H9 (cell line): ENCODE measurements around the gene OMA1. TPM values are rescaled to one million over a fixed set of nuclear protein-coding genes. Genes with fewer than 3 reads are reported as not detected.

ENCODE experiments used
- DNase-seq: peaks from one replicate; pipeline ENCODE4 v3.0.0-alpha.2; 2017
- H2AFZ ChIP-seq: one replicate; pipeline ENCODE4 v1.6.1; 2013; ENCODE audit warnings: mild to moderate bottlenecking, low read length, control low read depth, moderate library complexity
- H2AK5ac ChIP-seq: 2 replicates; pipeline ENCODE4 v1.6.1; 2013; ENCODE audit warnings: low read length, control low read depth, mixed read lengths; ENCODE audit not compliant: insufficient read length
- H2BK120ac ChIP-seq: one replicate; pipeline ENCODE4 v1.6.1; 2013; ENCODE audit warnings: low read depth, mild to moderate bottlenecking, low read length, control low read depth, inconsistent platforms; ENCODE audit not compliant: poor library complexity, severe bottlenecking
- H2BK12ac ChIP-seq: 2 replicates; pipeline ENCODE4 v1.6.1; 2013; ENCODE audit warnings: low read length, control low read depth, mixed read lengths, low read depth; ENCODE audit not compliant: insufficient read length
- H2BK15ac ChIP-seq: 2 replicates; pipeline ENCODE4 v1.6.1; 2013; ENCODE audit warnings: low read depth, low read length, control low read depth
- H2BK20ac ChIP-seq: one replicate; pipeline ENCODE4 v1.6.1; 2013; ENCODE audit warnings: low read depth, mild to moderate bottlenecking, low read length, control low read depth, inconsistent platforms; ENCODE audit not compliant: poor library complexity, severe bottlenecking
- H2BK5ac ChIP-seq: 2 replicates; pipeline ENCODE4 v1.6.1; 2013; ENCODE audit warnings: low read length, control low read depth, mixed read lengths; ENCODE audit not compliant: insufficient read length
- H3K14ac ChIP-seq: 2 replicates; pipeline ENCODE4 v1.6.1; 2013; ENCODE audit warnings: low read length, control low read depth; ENCODE audit not compliant: insufficient read depth
- H3K18ac ChIP-seq: 2 replicates; pipeline ENCODE4 v1.6.1; 2013; ENCODE audit warnings: low read depth, mild to moderate bottlenecking, mixed read lengths, low read length, control low read depth; ENCODE audit not compliant: insufficient read length
- H3K23ac ChIP-seq: 2 replicates; pipeline ENCODE4 v1.6.1; 2013; ENCODE audit warnings: low read length, control low read depth, mixed read lengths, low read depth; ENCODE audit not compliant: insufficient read length
- H3K23me2 ChIP-seq: 2 replicates; pipeline ENCODE4 v1.6.1; 2013; ENCODE audit warnings: low read depth, mild to moderate bottlenecking, mixed read lengths, low read length, control low read depth; ENCODE audit not compliant: insufficient read length, poor library complexity, severe bottlenecking
- H3K27ac ChIP-seq: 2 replicates; pipeline ENCODE4 v1.5.1; 2013; ENCODE audit warnings: low read length, control low read depth, mixed read lengths, low read depth; ENCODE audit not compliant: insufficient read length
- H3K27me3 ChIP-seq: 2 replicates; pipeline ENCODE4 v1.6.1; 2013; ENCODE audit warnings: low read length, control low read depth, inconsistent platforms; ENCODE audit not compliant: insufficient read depth
- H3K4ac ChIP-seq: 2 replicates; pipeline ENCODE4 v1.6.1; 2013; ENCODE audit warnings: low read depth, mild to moderate bottlenecking, control low read depth, inconsistent platforms, low read length, moderate library complexity
- H3K4me1 ChIP-seq: 2 replicates; pipeline ENCODE4 v1.6.1; 2013; ENCODE audit warnings: low read length, control low read depth, inconsistent platforms; ENCODE audit not compliant: insufficient read depth
- H3K4me2 ChIP-seq: 2 replicates; pipeline ENCODE4 v1.6.1; 2013; ENCODE audit warnings: low read length, control low read depth, mixed read lengths; ENCODE audit not compliant: insufficient read length, insufficient read depth
- H3K56ac ChIP-seq: 2 replicates; pipeline ENCODE4 v1.6.1; 2013; ENCODE audit warnings: low read depth, mild to moderate bottlenecking, mixed read lengths, low read length, control low read depth; ENCODE audit not compliant: insufficient read length
- H3K79me1 ChIP-seq: 2 replicates; pipeline ENCODE4 v1.6.1; 2013; ENCODE audit warnings: low read depth, mild to moderate bottlenecking, moderate library complexity, low read length, control low read depth, inconsistent platforms; ENCODE audit not compliant: insufficient read depth, poor library complexity, severe bottlenecking
- H3K79me2 ChIP-seq: 2 replicates; pipeline ENCODE4 v1.6.1; 2013; ENCODE audit warnings: low read length, control low read depth, inconsistent platforms; ENCODE audit not compliant: insufficient read depth
- H3K9ac ChIP-seq: 2 replicates; pipeline ENCODE4 v1.6.1; 2013; ENCODE audit warnings: low read length, control low read depth, mixed read lengths; ENCODE audit not compliant: insufficient read length; ENCODE audit errors: extremely low read depth
- H3K9me3 ChIP-seq: one replicate; pipeline ENCODE4 v1.6.1; 2013; ENCODE audit warnings: low read depth, low read length, inconsistent platforms; ENCODE audit not compliant: control insufficient read depth
- H3T11ph ChIP-seq: one replicate; pipeline ENCODE4 v1.6.1; 2013; ENCODE audit warnings: mild to moderate bottlenecking, low read length, control low read depth, inconsistent platforms
- H4K20me1 ChIP-seq: one replicate; pipeline ENCODE4 v1.6.1; 2013; ENCODE audit not compliant: control insufficient read depth, insufficient read length, insufficient read depth
- H4K5ac ChIP-seq: 2 replicates; pipeline ENCODE4 v1.6.1; 2013; ENCODE audit warnings: low read depth, mild to moderate bottlenecking, mixed read lengths, low read length, control low read depth; ENCODE audit not compliant: insufficient read length
- H4K8ac ChIP-seq: replicated peaks from 2 replicates; pipeline ENCODE4 v1.6.1; 2013; ENCODE audit warnings: low read length, control low read depth, mixed read lengths, low read depth; ENCODE audit not compliant: insufficient read length
- H4K91ac ChIP-seq: 2 replicates; pipeline ENCODE4 v1.6.1; 2013; ENCODE audit warnings: low read depth, mild to moderate bottlenecking, moderate library complexity, mixed read lengths, low read length, control low read depth; ENCODE audit not compliant: insufficient read length
- H3K27ac Mint-ChIP-seq, 3 experiments: 2 replicates in 2 of 3; 3 replicates in 1 of 3; pipeline ENCODE4 v1.8.0; 2020 to 2021; ENCODE audit warnings: mixed read lengths in 3 of 3, mild to moderate bottlenecking in 1 of 3, moderate library complexity in 1 of 3
- H3K27me3 Mint-ChIP-seq: 2 replicates; pipeline ENCODE4 v1.8.0; 2021; ENCODE audit warnings: low read depth, mild to moderate bottlenecking, moderate library complexity, mixed read lengths
- H3K36me3 Mint-ChIP-seq, 3 experiments: 2 replicates in 2 of 3; 3 replicates in 1 of 3; pipeline ENCODE4 v1.8.0; 2020 to 2021; ENCODE audit warnings: low read depth in 3 of 3, mixed read lengths in 3 of 3; ENCODE audit not compliant: insufficient read depth in 1 of 3
- H3K4me1 Mint-ChIP-seq, 2 experiments: 2 replicates each; pipeline ENCODE4 v1.8.0; 2020; ENCODE audit warnings: mixed read lengths in 2 of 2
- H3K4me3 Mint-ChIP-seq, 2 experiments: 2 replicates in 1 of 2; 3 replicates in 1 of 2; pipeline ENCODE4 v1.8.0; 2020 to 2021; ENCODE audit warnings: mild to moderate bottlenecking in 2 of 2, mixed read lengths in 2 of 2, moderate library complexity in 1 of 2
- H3K9me3 Mint-ChIP-seq, 2 experiments: 2 replicates in 1 of 2; 3 replicates in 1 of 2; pipeline ENCODE4 v1.8.0; 2020; ENCODE audit warnings: mild to moderate bottlenecking in 2 of 2, mixed read lengths in 2 of 2, moderate library complexity in 1 of 2
- WGBS: extraction: QIAGEN DNeasy Blood & Tissue Kit; methylation state at CpG from one replicate; pipeline ENCODE4 v1.1.7; 2013; ENCODE audit warnings: missing lambda C conversion rate, low lambda C conversion rate, mixed read lengths; ENCODE audit not compliant: insufficient read length; ENCODE audit errors: extremely low coverage; 5-methylcytosine and 5-hydroxymethylcytosine counted together
- total RNA-seq: library from RNA; stranded (reverse); gene quantifications from 2 replicates; pipeline ENCODE4 v1.2.1, GENCODE V29; 2021
- TF ChIP-seq, protein P1 (sequence below): fragments of 200-600 bp; sonication (generic); conservative IDR thresholded peaks from 3 replicates; pipeline ENCODE4 v1.8.0; 2021; ENCODE audit warnings: antibody characterized with exemption, mild to moderate bottlenecking

Gene OMA1
- total RNA-seq, 1 experiment from 2014 or later = 12.9 TPM

DNA sequence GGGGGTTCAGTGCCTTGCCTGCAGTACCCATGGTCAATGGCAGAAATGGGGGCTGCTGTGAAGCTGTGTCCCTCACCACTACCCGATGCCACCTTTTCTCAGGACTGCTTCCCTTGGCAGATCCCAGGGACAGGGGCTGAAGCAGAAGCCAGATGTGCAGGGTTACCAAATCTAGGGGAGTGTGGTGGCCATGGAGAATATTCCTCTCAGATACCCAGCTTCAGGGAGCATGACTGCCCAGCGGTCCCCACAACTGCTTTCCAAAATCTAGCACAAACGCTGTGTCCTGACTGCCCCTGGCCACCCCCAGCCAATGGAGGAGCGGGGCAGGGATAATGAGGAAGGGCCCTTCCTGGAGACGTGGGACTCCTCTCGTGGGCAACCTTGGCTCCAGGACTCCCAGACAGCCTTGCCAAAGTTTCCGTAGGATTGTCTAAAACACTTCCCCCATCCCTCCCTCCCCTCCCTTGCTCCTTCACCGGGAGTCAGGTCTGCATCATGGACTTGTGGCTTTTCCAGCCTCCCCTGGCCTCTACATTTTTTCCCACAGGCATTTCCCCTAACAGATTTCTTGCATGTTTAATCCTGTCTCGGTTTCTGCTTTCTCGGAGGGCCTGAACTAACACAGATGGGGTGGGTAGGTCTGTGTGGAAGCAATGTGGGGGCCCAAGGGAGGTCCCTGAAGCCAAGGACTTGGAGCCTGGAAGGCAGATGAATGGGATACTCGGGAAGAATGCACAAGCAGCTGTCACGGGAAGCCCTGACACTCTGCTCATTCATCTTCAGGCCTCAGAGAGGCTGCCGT lies 80.5 kb downstream of the OMA1 start:
- Histone ChIP-seq H2BK12ac (no peak overlapping the region), H3K23ac (no peak overlapping the region), H2BK5ac (no peak overlapping the region), H3K18ac (no peak overlapping the region), H3K9me3 (no peaks in the 10 kb centered on the region), H4K5ac (no peak overlapping the region), H3K79me1 (no peaks in the 10 kb centered on the region), H3K27ac (no peak overlapping the region), H2BK15ac (no peak overlapping the region), H3K4me1 (peaks cover 7% of the 10 kb centered on the region; the same call in 1 of the 2 replicates), H3K79me2 (no peaks in the 10 kb centered on the region), H4K8ac (no peak overlapping the region), H4K91ac (no peak overlapping the region), H2AFZ (no peak overlapping the region), H3K4ac (no peak overlapping the region), H3K56ac (no peak overlapping the region), H4K20me1 (no peaks in the 10 kb centered on the region), H3K14ac (no peak overlapping the region), H2AK5ac (no peak overlapping the region), H3K23me2 (no peaks in the 10 kb centered on the region), H2BK20ac (no peak overlapping the region), H2BK120ac (no peak overlapping the region), H3K27me3 (no peaks in the 10 kb centered on the region), H3K9ac (no peak overlapping the region), H3T11ph (no peak overlapping the region), H3K4me2 (no peak overlapping the region)
- no CpG with 5 or more reads among the region's 13 CpGs for WGBS
- H3K4me1 Mint-ChIP-seq = peaks cover 18 to 20% of the 10 kb centered on the region in 2 experiments
- TF ChIP-seq, protein P1, sequence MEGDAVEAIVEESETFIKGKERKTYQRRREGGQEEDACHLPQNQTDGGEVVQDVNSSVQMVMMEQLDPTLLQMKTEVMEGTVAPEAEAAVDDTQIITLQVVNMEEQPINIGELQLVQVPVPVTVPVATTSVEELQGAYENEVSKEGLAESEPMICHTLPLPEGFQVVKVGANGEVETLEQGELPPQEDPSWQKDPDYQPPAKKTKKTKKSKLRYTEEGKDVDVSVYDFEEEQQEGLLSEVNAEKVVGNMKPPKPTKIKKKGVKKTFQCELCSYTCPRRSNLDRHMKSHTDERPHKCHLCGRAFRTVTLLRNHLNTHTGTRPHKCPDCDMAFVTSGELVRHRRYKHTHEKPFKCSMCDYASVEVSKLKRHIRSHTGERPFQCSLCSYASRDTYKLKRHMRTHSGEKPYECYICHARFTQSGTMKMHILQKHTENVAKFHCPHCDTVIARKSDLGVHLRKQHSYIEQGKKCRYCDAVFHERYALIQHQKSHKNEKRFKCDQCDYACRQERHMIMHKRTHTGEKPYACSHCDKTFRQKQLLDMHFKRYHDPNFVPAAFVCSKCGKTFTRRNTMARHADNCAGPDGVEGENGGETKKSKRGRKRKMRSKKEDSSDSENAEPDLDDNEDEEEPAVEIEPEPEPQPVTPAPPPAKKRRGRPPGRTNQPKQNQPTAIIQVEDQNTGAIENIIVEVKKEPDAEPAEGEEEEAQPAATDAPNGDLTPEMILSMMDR = no peak
- H3K27ac Mint-ChIP-seq = peak overlapping the region in 2 of 3 experiments; percentile 15 to 63; a peak in 1 of 7 replicates
- no peaks in the 10 kb centered on the region; a peak in 1 of 5 replicates for H3K9me3 Mint-ChIP-seq
- no peak overlapping the region for H3K4me3 Mint-ChIP-seq
- DNase-seq = no peak
- no peaks in the 10 kb centered on the region for H3K27me3 Mint-ChIP-seq
- no peaks in the 10 kb centered on the region; a peak in 2 of 7 replicates for H3K36me3 Mint-ChIP-seq
